HCT116 (cell line): Measurements from ENCODE around the gene VWA1. TPM values are rescaled to one million over a fixed set of nuclear protein-coding genes. Genes with fewer than 3 reads are reported as not detected.

Experiments
- ATAC-seq: fragments of 200-7000 bp; cut with Tn5 transposase; 2 replicates; pipeline ENCODE4 v1.9.1; 2020; ENCODE audit warnings: mild to moderate bottlenecking, moderate library complexity
- BruUV-seq: library from RNA; stranded (reverse); fragments of 400-500 nt; replicated peaks from 2 replicates; lab custom pipeline; 2021; lab: Mats Ljungman, UMichigan
- CTCF ChIA-PET: fragments of 300-600 bp; sonication (Branson Sonifier 250); formaldehyde crosslinking; loops from one replicate; lab custom pipeline; 2021; ENCODE audit warnings: antibody characterized with exemption; lab: Charles Lee
- POLR2A ChIA-PET: fragments of 300-600, 350-600 bp; sonication (Branson Sonifier 250); formaldehyde crosslinking; loops from one replicate; lab custom pipeline; 2021; ENCODE audit warnings: antibody characterized with exemption; lab: Charles Lee
- RAD21 ChIA-PET, 2 experiments: fragments of 300-600 bp; sonication (Branson Sonifier 250); formaldehyde crosslinking; loops; one replicate each; lab custom pipeline; 2023; ENCODE audit warnings: low total read pairs in 2 of 2; ENCODE audit not compliant: uncharacterized antibody in 2 of 2, unreplicated experiment in 2 of 2, low non-redundant PET in 1 of 2; lab: Charles Lee
- DNase-seq: peaks from one replicate; pipeline ENCODE4 v3.0.0-alpha.2; 2010; ENCODE audit warnings: low read depth, low spot score
- H2AFZ ChIP-seq: fragments of 200-600 bp; shearing (Covaris generic), sonication (generic); 2 replicates; pipeline ENCODE4 v1.6.1; 2017; ENCODE audit warnings: low read depth, mixed run types, mixed read lengths, antibody characterized with exemption, low read length; ENCODE audit not compliant: poor library complexity, severe bottlenecking
- H3K27ac ChIP-seq: 2 replicates; pipeline ENCODE4 v1.5.1; 2012; ENCODE audit warnings: low read depth, low read length
- H3K27me3 ChIP-seq: fragments of 200-600 bp; sonication (generic); 2 replicates; pipeline ENCODE4 v1.6.1; 2016; ENCODE audit warnings: mixed run types, low read length, mixed read lengths; ENCODE audit not compliant: insufficient read depth
- H3K36me3 ChIP-seq, 2 experiments: fragments of 200-500 bp in 1 of 2; fragments of 200-600 bp in 1 of 2; sonication (Bioruptor generic) in 1 of 2; sonication (generic) in 1 of 2; 2 replicates each; pipeline versions ENCODE4 v1.5.1 to v1.6.1; 2014 to 2016; ENCODE audit warnings: low read length in 2 of 2, inconsistent platforms in 1 of 2, mixed read lengths in 1 of 2, mixed run types in 1 of 2; ENCODE audit not compliant: insufficient read depth in 2 of 2, control insufficient read depth in 1 of 2
- H3K4me1 ChIP-seq, 2 experiments: fragments of 200-600 bp in 1 of 2; sonication (generic) in 1 of 2; 2 replicates each; pipeline versions ENCODE4 v1.5.1 to v1.6.1; 2012 to 2017; ENCODE audit warnings: low read length in 2 of 2, inconsistent platforms in 1 of 2, mild to moderate bottlenecking in 1 of 2, mixed read lengths in 1 of 2, mixed run types in 1 of 2, moderate library complexity in 1 of 2; ENCODE audit not compliant: insufficient read depth in 2 of 2, control insufficient read depth in 1 of 2
- H3K4me2 ChIP-seq: fragments of 200-600 bp; sonication (generic); 2 replicates; pipeline ENCODE4 v1.6.1; 2017; ENCODE audit warnings: mixed run types, low read length, mixed read lengths
- H3K4me3 ChIP-seq, 2 experiments: fragments of 200-600 bp in 1 of 2; sonication (generic) in 1 of 2; replicated peaks in 1 of 2; 2 replicates each; pipeline ENCODE4 v1.5.1; 2011 to 2016; ENCODE audit warnings: low read length in 2 of 2, control low read depth in 1 of 2, low read depth in 1 of 2, mild to moderate bottlenecking in 1 of 2, mixed read lengths in 1 of 2, mixed run types in 1 of 2
- H3K79me2 ChIP-seq: fragments of 200-600 bp; sonication (generic); 2 replicates; pipeline ENCODE4 v1.6.1; 2017; ENCODE audit warnings: mild to moderate bottlenecking, mixed run types, low read length, moderate library complexity, mixed read lengths; ENCODE audit not compliant: insufficient read depth
- H3K9ac ChIP-seq: fragments of 200-600 bp; sonication (generic); 2 replicates; pipeline ENCODE4 v1.6.1; 2016; ENCODE audit warnings: low read length, mixed read lengths
- H3K9me2 ChIP-seq: fragments of 200-600 bp; sonication (generic), shearing (Covaris generic); 2 replicates; pipeline ENCODE4 v1.6.1; 2017; ENCODE audit warnings: mixed run types, mild to moderate bottlenecking, moderate library complexity; ENCODE audit not compliant: insufficient read depth
- H3K9me3 ChIP-seq, 2 experiments: fragments of 200-500 bp in 1 of 2; fragments of 200-600 bp in 1 of 2; sonication (Bioruptor generic) in 1 of 2; sonication (generic) in 1 of 2; 2 replicates each; pipeline ENCODE4 v1.6.1; 2014 to 2017; ENCODE audit warnings: low read length in 2 of 2, mixed read lengths in 2 of 2, inconsistent platforms in 1 of 2, low read depth in 1 of 2, mild to moderate bottlenecking in 1 of 2, mixed run types in 1 of 2, moderate library complexity in 1 of 2; ENCODE audit not compliant: control insufficient read depth in 1 of 2, insufficient read depth in 1 of 2
- H4K20me1 ChIP-seq: fragments of 200-600 bp; sonication (generic), shearing (Covaris generic); 2 replicates; pipeline ENCODE4 v1.6.1; 2017; ENCODE audit warnings: mixed run types, mild to moderate bottlenecking, moderate library complexity; ENCODE audit not compliant: insufficient read depth
- ELF1 ChIP-seq: IDR thresholded peaks from 2 replicates; pipeline ENCODE4 v1.6.1; 2012; ENCODE audit warnings: low read depth, borderline replicate concordance
- EZH2phosphoT487 ChIP-seq: fragments of 200-600 bp; IDR thresholded peaks from 2 replicates; pipeline ENCODE4 v1.6.1; 2018; ENCODE audit warnings: antibody characterized with exemption, borderline replicate concordance
- POLR2A ChIP-seq: IDR thresholded peaks from 2 replicates; pipeline ENCODE4 v1.7.0; 2011; ENCODE audit warnings: borderline replicate concordance; ENCODE audit not compliant: insufficient read depth, insufficient read length; ENCODE audit errors: extremely low read depth
- POLR2AphosphoS5 ChIP-seq: IDR thresholded peaks from 2 replicates; pipeline ENCODE4 v1.6.1; 2011; ENCODE audit warnings: mild to moderate bottlenecking, low read depth, low read length, moderate library complexity
- SIN3A ChIP-seq: IDR thresholded peaks from 2 replicates; pipeline ENCODE4 v1.6.1; 2012; ENCODE audit warnings: low read depth
- SRF ChIP-seq: IDR thresholded peaks from 2 replicates; pipeline ENCODE4 v1.6.1; 2012; ENCODE audit warnings: low read depth
- TCF7L2 ChIP-seq: IDR thresholded peaks from 2 replicates; pipeline ENCODE4 v1.7.0; 2011; ENCODE audit warnings: borderline replicate concordance, inconsistent platforms; ENCODE audit not compliant: insufficient read depth, insufficient read length; ENCODE audit errors: extremely low read depth
- YY1 ChIP-seq: IDR thresholded peaks from 2 replicates; pipeline ENCODE4 v1.6.1; 2011; ENCODE audit warnings: low read length, low read depth, moderate library complexity, mild to moderate bottlenecking; ENCODE audit not compliant: insufficient replicate concordance; ENCODE audit errors: extremely low read depth
- ZNF274 ChIP-seq: fragments of 200-500 bp; sonication (Bioruptor generic); IDR thresholded peaks from 2 replicates; pipeline ENCODE4 v1.6.1; 2014; ENCODE audit warnings: mild to moderate bottlenecking, low read depth, low read length, inconsistent platforms
- intact Hi-C: fragments of 100-400 bp; cut with micrococcal nuclease; formaldehyde crosslinking; loops from 2 replicates; pipeline ENCODE4 v1.10.0; 2022
- total RNA-seq: library from RNA; stranded (reverse); gene quantifications from one replicate; pipeline ENCODE4 v1.2.1, GENCODE V29; 2021; ENCODE audit not compliant: unreplicated experiment
- TF ChIP-seq, protein P1 (sequence below): IDR thresholded peaks from 2 replicates; pipeline ENCODE4 v1.6.1; 2012
- TF ChIP-seq, protein P2 (sequence below): IDR thresholded peaks from 2 replicates; pipeline ENCODE4 v1.6.1; 2011; ENCODE audit warnings: mild to moderate bottlenecking, low read length, moderate library complexity; ENCODE audit not compliant: insufficient replicate concordance; ENCODE audit errors: extremely low read depth
- TF ChIP-seq, protein P3 (sequence below): IDR thresholded peaks from 2 replicates; pipeline ENCODE4 v1.6.1; 2012

The VWA1 gene
- total RNA-seq, 1 experiment from 2014 or later = 50.6 TPM

DNA sequence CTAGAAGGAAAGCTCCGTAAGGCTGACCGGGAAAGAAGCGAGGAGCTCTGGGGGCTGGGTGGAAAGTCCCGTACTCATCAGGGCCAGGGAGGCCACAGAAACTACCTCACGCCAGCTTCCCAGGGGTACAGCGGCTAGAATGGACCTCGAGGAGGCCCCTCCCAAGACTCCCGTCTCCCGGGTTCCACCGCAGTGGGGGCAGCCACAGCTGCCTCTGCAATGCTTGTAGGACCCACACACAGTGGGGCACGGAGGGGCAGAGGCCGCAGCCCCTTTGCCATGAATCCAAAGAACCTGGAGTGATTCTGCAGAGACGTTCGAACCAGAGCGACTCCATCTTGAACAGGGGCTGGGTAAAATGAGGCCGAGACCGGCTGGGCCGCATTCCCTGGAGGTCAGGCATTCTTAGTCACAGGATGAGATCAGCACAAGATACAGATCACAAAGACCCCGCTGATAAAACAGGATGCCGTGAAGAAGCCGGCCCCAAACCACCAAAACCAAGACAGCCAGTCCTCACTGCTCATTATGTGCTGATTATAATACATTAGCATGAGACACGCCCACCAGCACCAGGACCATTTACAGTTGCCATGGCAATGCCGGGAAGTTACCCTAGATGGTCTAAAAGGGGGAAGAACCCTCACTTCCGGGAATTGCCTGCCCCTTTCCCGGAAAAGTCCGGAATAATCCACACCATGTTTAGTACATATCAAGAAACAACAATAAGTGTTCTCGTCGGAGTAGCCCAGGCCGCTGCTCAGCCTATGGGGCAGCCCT is 12.8 kb upstream of the VWA1 start:
- H4K20me1 ChIP-seq = no peaks in the 10 kb centered on the region
- H3K9ac ChIP-seq = peak overlapping the region; percentile 26
- H3K4me1 ChIP-seq = peaks cover 21 to 43% of the 10 kb centered on the region in 2 experiments
- TF ChIP-seq TCF7L2 = peak; percentile 21
- TF ChIP-seq, protein P1, sequence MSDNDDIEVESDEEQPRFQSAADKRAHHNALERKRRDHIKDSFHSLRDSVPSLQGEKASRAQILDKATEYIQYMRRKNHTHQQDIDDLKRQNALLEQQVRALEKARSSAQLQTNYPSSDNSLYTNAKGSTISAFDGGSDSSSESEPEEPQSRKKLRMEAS = no peak
- TF ChIP-seq YY1 = peak; percentile 79
- peak; percentile 67 for ATAC-seq
- H3K27ac ChIP-seq = peak overlapping the region; percentile 40; the same call in 1 of the 2 replicates
- no peaks in the 10 kb centered on the region for H3K9me3 ChIP-seq
- no peaks in the 10 kb centered on the region for H3K36me3 ChIP-seq
- RAD21 ChIA-PET = interaction anchor here in 1 of 2 experiments (0.7 kb wide), 1 partner anchor 12 kb away, joined by 6 read pairs; no protein-coding TSS in a partner anchor
- intact Hi-C loops = no loop called here
- H3K4me3 ChIP-seq = no peak overlapping the region; a peak in 1 of 4 replicates
- BruUV-seq = no TSS peak
- CTCF ChIA-PET = no interaction called here
- POLR2A ChIA-PET = no interaction called here
- DNase-seq = no peak
- peak overlapping the region; percentile 50 for H3K4me2 ChIP-seq
- H3K27me3 ChIP-seq = no peaks in the 10 kb centered on the region
- H3K79me2 ChIP-seq = no peaks in the 10 kb centered on the region
- no peaks in the 10 kb centered on the region for H3K9me2 ChIP-seq
- no peak overlapping the region for H2AFZ ChIP-seq

DNA sequence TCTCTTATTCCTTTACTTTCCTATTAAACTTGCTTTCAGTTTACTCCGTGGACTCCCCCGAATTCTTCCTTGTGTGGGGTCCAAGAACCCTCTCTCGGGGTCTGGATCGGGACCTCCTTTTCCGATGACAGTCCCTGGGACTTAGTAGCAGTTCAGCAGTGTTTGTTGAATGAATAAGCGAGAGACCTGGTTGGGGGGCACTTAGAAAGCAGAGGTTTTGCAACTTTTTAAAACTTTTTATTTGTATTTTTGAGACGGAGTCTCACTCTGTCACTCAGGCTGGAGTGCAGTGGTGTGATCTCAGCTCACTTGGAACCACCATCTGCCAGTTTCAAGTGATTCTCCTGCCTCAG is 12.3 kb upstream of the VWA1 start:
- Histone ChIP-seq H3K9me3 (no peaks in the 10 kb centered on the region), H3K9ac (no peak overlapping the region), H3K27me3 (no peaks in the 10 kb centered on the region), H3K9me2 (no peaks in the 10 kb centered on the region), H3K27ac (0 out of 2 replicates have a peak overlapping the region, but pooled peaks have one; percentile 40), H3K4me2 (peak overlapping the region; percentile 50), H3K4me3 (no peak overlapping the region), H3K36me3 (no peaks in the 10 kb centered on the region), H3K4me1 (peaks cover 21 to 43% of the 10 kb centered on the region in 2 experiments), H2AFZ (no peak overlapping the region), H3K79me2 (no peaks in the 10 kb centered on the region), H4K20me1 (no peaks in the 10 kb centered on the region)
- intact Hi-C loops = no loop called here
- POLR2A ChIA-PET = interaction anchor here (0.9 to 1.3 kb wide), 2 partner anchors 11 to 16 kb away, joined by 3 read pairs; partner anchors contain the start of gene MRPL20
- no TSS peak for BruUV-seq
- RAD21 ChIA-PET = no interaction called here
- no peak for ATAC-seq
- CTCF ChIA-PET = no interaction called here
- no peak for DNase-seq
- TF ChIP-seq SIN3A (no peak), TCF7L2 (no peak), EZH2phosphoT487 (no peak), ZNF274 (no peak), POLR2AphosphoS5 (no peak), YY1 (no peak), ELF1 (no peak), POLR2A (no peak), SRF (no peak)
- TF ChIP-seq, protein P2, sequence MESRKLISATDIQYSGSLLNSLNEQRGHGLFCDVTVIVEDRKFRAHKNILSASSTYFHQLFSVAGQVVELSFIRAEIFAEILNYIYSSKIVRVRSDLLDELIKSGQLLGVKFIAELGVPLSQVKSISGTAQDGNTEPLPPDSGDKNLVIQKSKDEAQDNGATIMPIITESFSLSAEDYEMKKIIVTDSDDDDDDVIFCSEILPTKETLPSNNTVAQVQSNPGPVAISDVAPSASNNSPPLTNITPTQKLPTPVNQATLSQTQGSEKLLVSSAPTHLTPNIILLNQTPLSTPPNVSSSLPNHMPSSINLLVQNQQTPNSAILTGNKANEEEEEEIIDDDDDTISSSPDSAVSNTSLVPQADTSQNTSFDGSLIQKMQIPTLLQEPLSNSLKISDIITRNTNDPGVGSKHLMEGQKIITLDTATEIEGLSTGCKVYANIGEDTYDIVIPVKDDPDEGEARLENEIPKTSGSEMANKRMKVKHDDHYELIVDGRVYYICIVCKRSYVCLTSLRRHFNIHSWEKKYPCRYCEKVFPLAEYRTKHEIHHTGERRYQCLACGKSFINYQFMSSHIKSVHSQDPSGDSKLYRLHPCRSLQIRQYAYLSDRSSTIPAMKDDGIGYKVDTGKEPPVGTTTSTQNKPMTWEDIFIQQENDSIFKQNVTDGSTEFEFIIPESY = no peak
- TF ChIP-seq, protein P3, sequence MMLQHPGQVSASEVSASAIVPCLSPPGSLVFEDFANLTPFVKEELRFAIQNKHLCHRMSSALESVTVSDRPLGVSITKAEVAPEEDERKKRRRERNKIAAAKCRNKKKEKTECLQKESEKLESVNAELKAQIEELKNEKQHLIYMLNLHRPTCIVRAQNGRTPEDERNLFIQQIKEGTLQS = no peak
